SK-N-SH treated with all-trans-retinoic acid at 6 μM for 48 hours (cell line): Measurements from ENCODE around the gene LAMA5.

Experiments used
- BACH2 ChIP-seq: fragments of 250-450 bp; sonication (Bioruptor Pico); IDR thresholded peaks from 2 replicates; pipeline ENCODE4 v1.9.0; 2021; ENCODE audit warnings: mild to moderate bottlenecking, borderline replicate concordance
- CSDC2 ChIP-seq: fragments of 250-450 bp; sonication (Bioruptor Pico); IDR thresholded peaks from 2 replicates; pipeline ENCODE4 v1.5.0; 2020; ENCODE audit warnings: mild to moderate bottlenecking, moderate library complexity
- ZNF8 ChIP-seq: fragments of 450-650 bp; formaldehyde crosslinking; IDR thresholded peaks from 2 replicates; pipeline ENCODE4 v1.5.0; 2020; ENCODE audit warnings: mild to moderate bottlenecking, moderate library complexity
- TF ChIP-seq, protein P1 (sequence below): fragments of 250-450 bp; sonication (Bioruptor Pico); IDR thresholded peaks from 2 replicates; pipeline ENCODE4 v1.8.0; 2020; ENCODE audit warnings: mild to moderate bottlenecking, moderate library complexity, borderline replicate concordance
- TF ChIP-seq, protein P2 (sequence below): fragments of 250-450 bp; sonication (Bioruptor Pico); IDR thresholded peaks from 2 replicates; pipeline ENCODE4 v1.5.1; 2020; ENCODE audit warnings: low read depth, mild to moderate bottlenecking, moderate library complexity

GRCh38 chr20:62386383-62387218 is 19.5 kb upstream of the LAMA5 start, which contains the start of gene RPS21:
- TF ChIP-seq BACH2, result no peak
- TF ChIP-seq, protein P1, sequence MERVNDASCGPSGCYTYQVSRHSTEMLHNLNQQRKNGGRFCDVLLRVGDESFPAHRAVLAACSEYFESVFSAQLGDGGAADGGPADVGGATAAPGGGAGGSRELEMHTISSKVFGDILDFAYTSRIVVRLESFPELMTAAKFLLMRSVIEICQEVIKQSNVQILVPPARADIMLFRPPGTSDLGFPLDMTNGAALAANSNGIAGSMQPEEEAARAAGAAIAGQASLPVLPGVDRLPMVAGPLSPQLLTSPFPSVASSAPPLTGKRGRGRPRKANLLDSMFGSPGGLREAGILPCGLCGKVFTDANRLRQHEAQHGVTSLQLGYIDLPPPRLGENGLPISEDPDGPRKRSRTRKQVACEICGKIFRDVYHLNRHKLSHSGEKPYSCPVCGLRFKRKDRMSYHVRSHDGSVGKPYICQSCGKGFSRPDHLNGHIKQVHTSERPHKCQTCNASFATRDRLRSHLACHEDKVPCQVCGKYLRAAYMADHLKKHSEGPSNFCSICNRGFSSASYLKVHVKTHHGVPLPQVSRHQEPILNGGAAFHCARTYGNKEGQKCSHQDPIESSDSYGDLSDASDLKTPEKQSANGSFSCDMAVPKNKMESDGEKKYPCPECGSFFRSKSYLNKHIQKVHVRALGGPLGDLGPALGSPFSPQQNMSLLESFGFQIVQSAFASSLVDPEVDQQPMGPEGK (CRISPR knock-in tag), result no peak
- no peak for TF ChIP-seq CSDC2 (CRISPR knock-in tag)
- TF ChIP-seq, protein P2, sequence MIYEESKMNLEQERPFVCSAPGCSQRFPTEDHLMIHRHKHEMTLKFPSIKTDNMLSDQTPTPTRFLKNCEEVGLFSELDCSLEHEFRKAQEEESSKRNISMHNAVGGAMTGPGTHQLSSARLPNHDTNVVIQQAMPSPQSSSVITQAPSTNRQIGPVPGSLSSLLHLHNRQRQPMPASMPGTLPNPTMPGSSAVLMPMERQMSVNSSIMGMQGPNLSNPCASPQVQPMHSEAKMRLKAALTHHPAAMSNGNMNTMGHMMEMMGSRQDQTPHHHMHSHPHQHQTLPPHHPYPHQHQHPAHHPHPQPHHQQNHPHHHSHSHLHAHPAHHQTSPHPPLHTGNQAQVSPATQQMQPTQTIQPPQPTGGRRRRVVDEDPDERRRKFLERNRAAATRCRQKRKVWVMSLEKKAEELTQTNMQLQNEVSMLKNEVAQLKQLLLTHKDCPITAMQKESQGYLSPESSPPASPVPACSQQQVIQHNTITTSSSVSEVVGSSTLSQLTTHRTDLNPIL (CRISPR knock-in tag), result no peak
- TF ChIP-seq ZNF8 (CRISPR knock-in tag), result no peak
